Esophagus muscularis mucosa (tissue), 4 donors: Measurements from ENCODE around the gene TAF5L.

ENCODE experiments used
- EP300 ChIP-seq: sonication (generic); formaldehyde crosslinking; IDR thresholded peaks from one replicate; pipeline ENCODE4 v1.6.1; 2017; ENCODE audit warnings: antibody characterized with exemption
- POLR2A ChIP-seq: fragments of 450-650 bp; IDR thresholded peaks from one replicate; pipeline ENCODE4 v1.6.1; 2017; ENCODE audit warnings: antibody characterized with exemption, moderate library complexity, mild to moderate bottlenecking, low read depth
- POLR2AphosphoS5 ChIP-seq, 2 donors: sonication (generic); formaldehyde crosslinking; IDR thresholded peaks; one replicate each; pipeline ENCODE4 v1.6.1; 2017; ENCODE audit warnings: antibody characterized with exemption in 2 of 2
- TF ChIP-seq, protein P1 (sequence below), 3 experiments: fragments of 200-600 bp in 2 of 3; fragments of 450-650 bp in 1 of 3; sonication (generic) in 2 of 3; IDR thresholded peaks; one replicate each; pipeline ENCODE4 v1.5.1; 2017 to 2019; ENCODE audit warnings: antibody characterized with exemption in 3 of 3, mild to moderate bottlenecking in 2 of 3, moderate library complexity in 1 of 3

GRCh38 chr1:229597877-229598276 is 28.0 kb downstream of the TAF5L start:
- TF ChIP-seq, protein P1, sequence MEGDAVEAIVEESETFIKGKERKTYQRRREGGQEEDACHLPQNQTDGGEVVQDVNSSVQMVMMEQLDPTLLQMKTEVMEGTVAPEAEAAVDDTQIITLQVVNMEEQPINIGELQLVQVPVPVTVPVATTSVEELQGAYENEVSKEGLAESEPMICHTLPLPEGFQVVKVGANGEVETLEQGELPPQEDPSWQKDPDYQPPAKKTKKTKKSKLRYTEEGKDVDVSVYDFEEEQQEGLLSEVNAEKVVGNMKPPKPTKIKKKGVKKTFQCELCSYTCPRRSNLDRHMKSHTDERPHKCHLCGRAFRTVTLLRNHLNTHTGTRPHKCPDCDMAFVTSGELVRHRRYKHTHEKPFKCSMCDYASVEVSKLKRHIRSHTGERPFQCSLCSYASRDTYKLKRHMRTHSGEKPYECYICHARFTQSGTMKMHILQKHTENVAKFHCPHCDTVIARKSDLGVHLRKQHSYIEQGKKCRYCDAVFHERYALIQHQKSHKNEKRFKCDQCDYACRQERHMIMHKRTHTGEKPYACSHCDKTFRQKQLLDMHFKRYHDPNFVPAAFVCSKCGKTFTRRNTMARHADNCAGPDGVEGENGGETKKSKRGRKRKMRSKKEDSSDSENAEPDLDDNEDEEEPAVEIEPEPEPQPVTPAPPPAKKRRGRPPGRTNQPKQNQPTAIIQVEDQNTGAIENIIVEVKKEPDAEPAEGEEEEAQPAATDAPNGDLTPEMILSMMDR (IDR thresholded peaks at IDR 0.05), result no peak
- TF ChIP-seq POLR2A (no peak), POLR2AphosphoS5 (IDR thresholded peaks at IDR 0.05) (no peak), EP300 (no peak)
